Hepatocyte (in vitro differentiated cells): Measurements from ENCODE around the gene DNAJC15. TPM values are rescaled to one million over a fixed set of nuclear protein-coding genes. Genes with fewer than 3 reads are reported as not detected.

ENCODE experiments used
- DNase-seq: peaks from one replicate; pipeline ENCODE4 v3.0.0-alpha.2; 2016; ENCODE audit warnings: low spot score
- H2AFZ ChIP-seq: fragments of 200-600 bp; sonication (generic); 2 replicates; pipeline ENCODE4 v1.6.0; 2016; ENCODE audit warnings: antibody characterized with exemption, mild to moderate bottlenecking
- H3K27ac ChIP-seq: fragments of 200-600 bp; sonication (generic); 2 replicates; pipeline ENCODE4 v1.5.1; 2016; ENCODE audit warnings: mild to moderate bottlenecking
- H3K27me3 ChIP-seq: fragments of 200-600 bp; sonication (generic); 2 replicates; pipeline ENCODE4 v1.6.1; 2016
- H3K36me3 ChIP-seq: fragments of 200-600 bp; sonication (generic); replicated peaks from 2 replicates; pipeline ENCODE4 v1.5.1; 2016; ENCODE audit warnings: low read depth; ENCODE audit not compliant: insufficient read depth
- H3K4me1 ChIP-seq: fragments of 200-600 bp; sonication (generic); 2 replicates; pipeline ENCODE4 v1.5.1; 2016; ENCODE audit warnings: mild to moderate bottlenecking, moderate library complexity; ENCODE audit not compliant: insufficient read depth
- H3K4me2 ChIP-seq: fragments of 200-600 bp; sonication (generic); 2 replicates; pipeline ENCODE4 v1.6.0; 2016
- H3K4me3 ChIP-seq: fragments of 200-600 bp; sonication (generic); 2 replicates; pipeline ENCODE4 v1.5.1; 2016; ENCODE audit warnings: mild to moderate bottlenecking
- H3K79me2 ChIP-seq: fragments of 200-600 bp; sonication (generic); 2 replicates; pipeline ENCODE4 v1.6.0; 2017; ENCODE audit warnings: mild to moderate bottlenecking
- H3K9me2 ChIP-seq: fragments of 200-600 bp; sonication (generic); replicated peaks from 2 replicates; pipeline ENCODE4 v1.6.0; 2017; ENCODE audit warnings: mild to moderate bottlenecking; ENCODE audit not compliant: insufficient read depth
- H3K9me3 ChIP-seq: fragments of 200-600 bp; sonication (generic); 2 replicates; pipeline ENCODE4 v1.5.1; 2016; ENCODE audit warnings: low read depth, mild to moderate bottlenecking
- H4K20me1 ChIP-seq: fragments of 200-600 bp; sonication (generic); 2 replicates; pipeline ENCODE4 v1.6.0; 2016; ENCODE audit warnings: mild to moderate bottlenecking; ENCODE audit not compliant: insufficient read depth, poor library complexity, severe bottlenecking
- EZH2 ChIP-seq: fragments of 200-600 bp; sonication (generic); IDR thresholded peaks from 2 replicates; pipeline ENCODE4 v1.6.1; 2016; ENCODE audit warnings: antibody characterized with exemption, mild to moderate bottlenecking, borderline replicate concordance
- EZH2phosphoT487 ChIP-seq: fragments of 200-600 bp; sonication (generic); IDR thresholded peaks from one replicate; pipeline ENCODE4 v1.6.1; 2018; ENCODE audit warnings: antibody characterized with exemption, mild to moderate bottlenecking, low read depth, moderate library complexity; ENCODE audit not compliant: unreplicated experiment, severe bottlenecking
- WGBS: methylation state at CpG from one replicate; pipeline ENCODE4 v1.1.6; 2016; ENCODE audit warnings: low lambda C conversion rate; ENCODE audit errors: missing lambda C conversion rate; 5-methylcytosine and 5-hydroxymethylcytosine counted together
- polyA plus RNA-seq: library from polyadenylated mRNA; unstranded; fragments of >200 nt; fragmentation: Nextera tagmentation; extraction: Ambion mirVana; gene quantifications from 2 replicates; pipeline ENCODE4 v1.2.1, GENCODE V29; 2016
- total RNA-seq: library from RNA; depleted of rRNA; stranded (reverse); fragments of >200 nt; gene quantifications from 2 replicates; pipeline ENCODE4 v1.2.3, GENCODE V29; 2014
- TF ChIP-seq, protein P1 (sequence below): fragments of 200-600 bp; sonication (generic); IDR thresholded peaks from 2 replicates; pipeline ENCODE4 v1.5.1; 2016; ENCODE audit warnings: antibody characterized with exemption, mild to moderate bottlenecking; ENCODE audit not compliant: poor library complexity

Gene DNAJC15
- total and polyA plus RNA-seq, 2 experiments from 2014 or later, result 3.5 to 10.6 TPM

DNA sequence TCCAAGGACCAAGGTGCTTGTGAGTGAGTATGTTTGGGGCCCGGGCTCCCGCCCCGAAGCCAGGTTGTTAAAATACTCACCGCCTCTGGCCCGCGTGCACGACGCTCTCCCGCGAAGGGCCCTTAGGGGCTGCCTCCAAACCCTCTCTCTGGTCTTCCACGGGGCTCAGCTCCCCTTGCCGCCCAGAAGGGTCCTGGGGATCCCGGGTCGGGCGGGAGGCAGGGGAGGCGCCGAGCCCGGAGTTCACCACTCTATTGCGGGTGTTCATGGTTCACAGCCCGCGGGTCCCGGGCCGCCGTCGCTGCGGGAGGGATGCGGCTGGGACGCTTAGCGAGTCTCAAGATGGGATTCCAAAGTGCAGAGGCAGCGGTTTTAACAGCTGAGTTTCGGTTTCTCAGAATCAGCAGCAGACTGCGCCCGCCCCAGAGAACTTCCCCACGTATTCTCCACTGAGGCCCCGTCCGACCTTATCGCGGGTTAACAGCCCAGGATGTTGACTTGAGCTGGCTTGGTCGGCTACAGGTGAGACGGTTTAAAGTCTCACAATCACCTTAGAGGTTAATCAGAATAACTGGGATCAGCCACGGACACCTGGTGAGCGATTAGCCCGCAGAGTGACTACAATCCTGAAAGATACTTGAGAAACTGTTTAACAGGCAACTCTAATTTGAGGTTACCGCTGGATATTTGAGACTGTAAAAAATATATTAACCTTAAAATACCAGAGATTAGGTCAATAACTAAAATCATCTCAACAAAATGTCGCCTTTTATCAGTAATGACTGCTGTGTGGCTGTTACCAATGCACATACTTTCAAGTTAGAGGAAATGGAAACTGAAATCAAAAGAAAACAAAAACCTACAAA is 31.3 kb upstream of the DNAJC15 start, which contains the start of gene EPSTI1:
TSS of gene EPSTI1 (minus strand) at position 344 of the 866 bp plus-strand sequence. CDS start at position 268, 76 bp downstream.
- H3K9me2 ChIP-seq, result no peaks in the 10 kb centered on the region
- no peaks in the 10 kb centered on the region for H3K9me3 ChIP-seq
- no peaks in the 10 kb centered on the region for H4K20me1 ChIP-seq
- H3K27me3 ChIP-seq, result no peaks in the 10 kb centered on the region
- peaks cover 21% of the 10 kb centered on the region for H3K79me2 ChIP-seq
- TF ChIP-seq EZH2 (no peak), EZH2phosphoT487 (no peak)
- TF ChIP-seq, protein P1, sequence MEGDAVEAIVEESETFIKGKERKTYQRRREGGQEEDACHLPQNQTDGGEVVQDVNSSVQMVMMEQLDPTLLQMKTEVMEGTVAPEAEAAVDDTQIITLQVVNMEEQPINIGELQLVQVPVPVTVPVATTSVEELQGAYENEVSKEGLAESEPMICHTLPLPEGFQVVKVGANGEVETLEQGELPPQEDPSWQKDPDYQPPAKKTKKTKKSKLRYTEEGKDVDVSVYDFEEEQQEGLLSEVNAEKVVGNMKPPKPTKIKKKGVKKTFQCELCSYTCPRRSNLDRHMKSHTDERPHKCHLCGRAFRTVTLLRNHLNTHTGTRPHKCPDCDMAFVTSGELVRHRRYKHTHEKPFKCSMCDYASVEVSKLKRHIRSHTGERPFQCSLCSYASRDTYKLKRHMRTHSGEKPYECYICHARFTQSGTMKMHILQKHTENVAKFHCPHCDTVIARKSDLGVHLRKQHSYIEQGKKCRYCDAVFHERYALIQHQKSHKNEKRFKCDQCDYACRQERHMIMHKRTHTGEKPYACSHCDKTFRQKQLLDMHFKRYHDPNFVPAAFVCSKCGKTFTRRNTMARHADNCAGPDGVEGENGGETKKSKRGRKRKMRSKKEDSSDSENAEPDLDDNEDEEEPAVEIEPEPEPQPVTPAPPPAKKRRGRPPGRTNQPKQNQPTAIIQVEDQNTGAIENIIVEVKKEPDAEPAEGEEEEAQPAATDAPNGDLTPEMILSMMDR, result no peak
- 2% methylated on average over 45 of the region's 45 CpGs for WGBS
- DNase-seq, result peak; percentile 85
- H3K4me2 ChIP-seq, result peak within 1 kb of the TSS; percentile 91
- peak within 1 kb of the TSS; percentile 65 for H3K4me3 ChIP-seq
- H2AFZ ChIP-seq, result peak within 1 kb of the TSS; percentile 80
- peak within 1 kb of the TSS; percentile 97 for H3K27ac ChIP-seq
- H3K36me3 ChIP-seq, result no peaks in the 10 kb centered on the region
- peaks cover 11% of the 10 kb centered on the region for H3K4me1 ChIP-seq

- no peaks in the 10 kb centered on the region for H3K9me3 ChIP-seq
- peaks cover 16% of the 10 kb centered on the region for H3K79me2 ChIP-seq
- peak overlapping the region; percentile 80 for H2AFZ ChIP-seq
- H3K27ac ChIP-seq, result peak overlapping the region; percentile 97
- H4K20me1 ChIP-seq, result no peaks in the 10 kb centered on the region
- peak overlapping the region; percentile 91 for H3K4me2 ChIP-seq
- H3K4me1 ChIP-seq, result peaks cover 11% of the 10 kb centered on the region
- H3K4me3 ChIP-seq, result peak overlapping the region; percentile 65
- no peaks in the 10 kb centered on the region for H3K9me2 ChIP-seq
- WGBS, result 62% methylated on average over 4 of the region's 4 CpGs
- H3K36me3 ChIP-seq, result no peaks in the 10 kb centered on the region
- no peak for TF ChIP-seq EZH2phosphoT487
- TF ChIP-seq, protein P1, result no peak
- no peak for TF ChIP-seq EZH2
- no peak for DNase-seq
- H3K27me3 ChIP-seq, result no peaks in the 10 kb centered on the region
Measured at GRCh38 chr13:42992764-42993122, 30.6 kb upstream of the DNAJC15 start.

DNA sequence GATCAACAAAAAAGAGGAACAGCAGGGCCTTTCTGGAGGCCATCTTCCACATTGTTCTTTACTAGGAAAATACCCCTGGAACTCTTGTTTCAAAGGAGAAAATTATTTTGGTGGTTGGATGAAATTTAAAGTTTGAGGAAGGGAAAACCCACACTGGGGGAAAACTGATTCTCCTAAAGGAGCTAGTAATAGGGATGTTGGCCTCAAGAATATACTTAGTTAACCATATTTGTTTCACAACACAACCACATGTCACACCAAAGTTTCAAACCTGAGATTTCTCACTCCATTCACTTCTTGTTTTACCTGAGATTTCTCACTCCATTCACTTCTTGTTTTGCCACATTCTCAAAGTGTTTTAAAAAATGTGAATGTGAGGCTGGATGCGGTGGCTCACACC is 28.5 kb upstream of the DNAJC15 start:
- no peak overlapping the region for H3K27ac ChIP-seq
- no peaks in the 10 kb centered on the region for H3K9me2 ChIP-seq
- H3K79me2 ChIP-seq, result peaks cover 4% of the 10 kb centered on the region
- no peaks in the 10 kb centered on the region for H3K9me3 ChIP-seq
- no peak overlapping the region for H3K4me3 ChIP-seq
- 100% methylated on average over 1 of the region's 1 CpG for WGBS
- no peak for DNase-seq
- no peaks in the 10 kb centered on the region for H3K36me3 ChIP-seq
- H3K4me1 ChIP-seq, result peaks cover 11% of the 10 kb centered on the region
- H2AFZ ChIP-seq, result no peak overlapping the region
- no peaks in the 10 kb centered on the region for H3K27me3 ChIP-seq
- H3K4me2 ChIP-seq, result no peak overlapping the region
- TF ChIP-seq EZH2phosphoT487, result no peak
- TF ChIP-seq EZH2, result no peak
- TF ChIP-seq, protein P1, result no peak
- no peaks in the 10 kb centered on the region for H4K20me1 ChIP-seq
